Suprapubic skin (tissue), 4 donors: ENCODE data around the gene JPH2.

ENCODE experiments used
- CTCF ChIP-seq, 2 donors: fragments of 200-600 bp in 1 of 2; fragments of 450-650 bp in 1 of 2; sonication (generic) in 1 of 2; IDR thresholded peaks; one replicate each; pipeline ENCODE4 v1.5.1; 2016 to 2019; ENCODE audit warnings: antibody characterized with exemption in 2 of 2, mild to moderate bottlenecking in 1 of 2, moderate library complexity in 1 of 2
- EP300 ChIP-seq: sonication (generic); formaldehyde crosslinking; IDR thresholded peaks from one replicate; pipeline ENCODE4 v1.6.1; 2017; ENCODE audit warnings: antibody characterized with exemption
- POLR2A ChIP-seq, 2 donors: fragments of 450-650 bp; IDR thresholded peaks; one replicate each; pipeline ENCODE4 v1.6.1; 2017; ENCODE audit warnings: antibody characterized with exemption in 2 of 2, mild to moderate bottlenecking in 2 of 2, moderate library complexity in 2 of 2
- POLR2AphosphoS5 ChIP-seq, 3 donors: sonication (generic); formaldehyde crosslinking; IDR thresholded peaks; one replicate each; pipeline ENCODE4 v1.6.1; 2017; ENCODE audit warnings: antibody characterized with exemption in 3 of 3

GRCh38 chr20:44212792-44213191 lies 25.8 kb upstream of the JPH2 start:
- no peak for TF ChIP-seq CTCF (IDR thresholded peaks at IDR 0.05)
- TF ChIP-seq POLR2AphosphoS5 (IDR thresholded peaks at IDR 0.05), result no peak
- no peak for TF ChIP-seq POLR2A (IDR thresholded peaks at IDR 0.05)
- TF ChIP-seq EP300, result no peak
